ENCODE data around the gene LRRC47. TPM values are rescaled to one million over a fixed set of nuclear protein-coding genes. Genes with fewer than 3 reads are reported as not detected.
"Not testable (repeated sequence)": the region's sequence is repeated elsewhere in the genome, so short reads cannot be mapped to it uniquely, and the experiment has no call there.

The LRRC47 gene
- total RNA-seq, 1 donor = 22.9 TPM

- H3K4me3 ChIP-seq (ENCODE audit: low read depth, low read length) = no peak overlapping the region
- TF ChIP-seq CTCF (IDR thresholded peaks at IDR 0.05; ENCODE audit: insufficient read depth, low read length) = no peak
- no peak for DNase-seq (ENCODE audit: low read depth)
Observed at GRCh38 chr1:3809680-3810079, 13.4 kb upstream of the LRRC47 start.

- H3K4me3 ChIP-seq (ENCODE audit: low read depth, low read length) = no peak overlapping the region
- no peak for DNase-seq (ENCODE audit: low read depth)
- TF ChIP-seq CTCF (IDR thresholded peaks at IDR 0.05; ENCODE audit: insufficient read depth, low read length) = no peak
Observed at GRCh38 chr1:3807769-3808168, 11.5 kb upstream of the LRRC47 start.

- DNase-seq (ENCODE audit: low read depth) = no peak
- H3K4me3 ChIP-seq (ENCODE audit: low read depth, low read length) = no peak overlapping the region
Observed at GRCh38 chr1:3805038-3805437, 8.7 kb upstream of the LRRC47 start.

GRCh38 chr1:3804627-3804944, 8.3 kb upstream of the LRRC47 start:
- DNase-seq (ENCODE audit: low read depth) = peak; percentile 15
- H3K4me3 ChIP-seq (ENCODE audit: low read depth, low read length) = not testable (repeated sequence)

More at GRCh38 chr1:3805038-3805437, 8.7 kb upstream of the LRRC47 start:
- TF ChIP-seq CTCF (IDR thresholded peaks at IDR 0.05; ENCODE audit: insufficient read depth, low read length) = no peak

GRCh38 chr1:3803905-3804626, 7.8 kb upstream of the LRRC47 start:
- TF ChIP-seq CTCF (IDR thresholded peaks at IDR 0.05; ENCODE audit: insufficient read depth, low read length) = no peak
- no peak overlapping the region for H3K4me3 ChIP-seq (ENCODE audit: low read depth, low read length)
- DNase-seq (ENCODE audit: low read depth) = peak; percentile 39

GRCh38 chr1:3800795-3801194, 4.5 kb upstream of the LRRC47 start:
- not testable (repeated sequence) for H3K4me3 ChIP-seq (ENCODE audit: low read depth, low read length); DNase-seq (ENCODE audit: low read depth)

GRCh38 chr1:3799976-3800685, 3.8 kb upstream of the LRRC47 start:
- DNase-seq (ENCODE audit: low read depth) = no peak
- H3K4me3 ChIP-seq (ENCODE audit: low read depth, low read length) = no peak overlapping the region
- no peak for TF ChIP-seq CTCF (IDR thresholded peaks at IDR 0.05; ENCODE audit: insufficient read depth, low read length)
